Measurements from ENCODE around the gene C1orf56.

- TF ChIP-seq CTCF (IDR thresholded peaks at IDR 0.05) (peak in 4 of 6 experiments; percentile 20 to 58 (median 53)), POLR2A (IDR thresholded peaks at IDR 0.05) (peak; percentile 61 to 79)
Measured at GRCh38 chr1:151006327-151007052, 41.1 kb upstream of the C1orf56 start, which contains the start of gene MINDY1.

Measured in Peyer's patch (tissue), 4 donors.